HG03045 (cell line): Measurements from ENCODE around the gene TXLNG.

Experiments used
- ATAC-seq: cut with Tn5 transposase; IDR thresholded peaks from one replicate; pipeline ENCODE4 v1.9.1; 2021; ENCODE audit warnings: mild to moderate bottlenecking, moderate library complexity; ENCODE audit not compliant: unreplicated experiment

The TXLNG gene

DNA sequence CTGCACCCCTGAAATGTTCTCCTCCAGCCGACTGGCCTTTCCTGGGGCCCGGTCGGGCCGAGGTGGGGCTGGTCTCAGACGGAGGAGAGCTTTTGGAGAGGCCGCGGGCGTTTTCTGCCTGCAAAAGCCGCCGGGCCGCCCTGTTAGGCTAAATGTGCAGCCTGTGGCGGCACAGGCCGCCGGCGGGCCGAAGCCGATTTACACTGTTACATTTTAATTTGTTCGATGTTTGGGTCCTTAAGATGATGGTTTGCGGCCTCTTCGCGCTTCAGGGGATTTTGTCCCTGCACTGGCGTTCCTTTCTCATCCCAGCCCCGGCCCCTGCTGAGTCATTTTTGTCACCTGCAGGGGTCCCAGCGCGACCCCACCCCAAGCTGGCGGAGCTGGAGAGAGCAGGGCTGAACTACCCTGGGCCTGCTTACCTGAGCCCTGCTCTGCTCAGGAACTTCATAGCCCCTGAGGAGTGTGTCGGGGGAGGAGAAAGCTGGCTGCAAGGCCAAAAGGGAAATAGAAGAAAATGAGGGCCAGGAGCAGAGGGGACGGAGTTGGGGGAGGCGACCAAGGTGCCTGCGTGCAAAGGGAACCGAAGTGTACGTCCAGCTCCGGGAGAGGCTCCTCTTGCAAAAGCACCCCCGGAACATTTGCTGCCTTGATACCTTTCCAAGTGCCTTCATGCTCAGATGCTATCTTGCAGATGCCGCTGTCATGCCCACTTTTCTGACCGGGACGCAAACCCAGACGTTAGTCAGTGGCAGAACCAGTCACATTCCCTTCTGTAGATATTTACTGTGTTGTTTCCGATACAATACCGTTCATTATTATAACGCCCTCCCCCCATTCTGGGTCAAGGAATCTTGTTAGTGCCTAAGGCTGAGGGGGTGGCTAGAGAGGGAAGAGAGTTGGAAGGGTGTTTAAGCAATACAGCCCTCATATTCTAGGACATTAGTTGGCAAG lies 84.9 kb downstream of the TXLNG start:
- ATAC-seq, result peak; percentile 9

GRCh38 chrX:16873106-16873505 lies 86.8 kb downstream of the TXLNG start:
- no peak for ATAC-seq

GRCh38 chrX:16874458-16875095 lies 88.3 kb downstream of the TXLNG start:
- no peak for ATAC-seq

- no peak for ATAC-seq
Observed at GRCh38 chrX:16876696-16877095, 90.4 kb downstream of the TXLNG start.

GRCh38 chrX:16882169-16882568 lies 95.9 kb downstream of the TXLNG start:
- no peak for ATAC-seq

- ATAC-seq, result peak; percentile 77
Observed at GRCh38 chrX:16882702-16883486, 96.6 kb downstream of the TXLNG start.

GRCh38 chrX:16883487-16883804 lies 97.2 kb downstream of the TXLNG start:
- ATAC-seq, result no peak

GRCh38 chrX:16885628-16886027 lies 99.4 kb downstream of the TXLNG start:
- no peak for ATAC-seq

GRCh38 chrX:16892504-16893362 lies 106.5 kb downstream of the TXLNG start:
- peak; percentile 69 for ATAC-seq
